Measurements from ENCODE around the gene CALML6. TPM values are rescaled to one million over a fixed set of nuclear protein-coding genes. Genes with fewer than 3 reads are reported as not detected.

Gene CALML6
- total RNA-seq, 1 experiment from 2014 or later: 1.5 TPM

DNA sequence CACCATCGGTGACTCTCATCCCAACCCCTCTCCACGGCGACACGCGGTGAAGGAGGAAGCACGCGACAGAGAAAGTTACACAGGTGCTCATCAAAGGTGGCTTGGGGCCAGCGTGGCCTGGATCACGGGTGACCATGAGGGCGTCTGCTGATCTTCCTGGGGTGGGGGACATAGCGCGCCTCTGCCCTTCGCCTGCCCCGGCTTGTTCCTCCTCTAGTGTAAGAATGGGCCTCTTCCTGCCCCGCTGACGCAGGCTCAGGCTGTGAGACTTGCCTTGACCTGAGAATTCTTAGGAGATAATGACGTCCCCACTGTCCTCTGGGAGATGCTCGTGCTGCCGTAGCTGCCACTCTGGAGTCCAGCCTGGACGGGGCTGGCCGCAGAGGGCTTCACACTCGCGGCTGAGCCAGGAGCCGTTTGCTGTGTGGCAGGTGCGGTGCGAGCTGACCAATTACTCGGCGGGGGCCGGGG, 43.0 kb downstream of the CALML6 start:
- in situ Hi-C loops (cut with HindIII; ENCODE audit: low pct_unique_long_range_greater_than_20kb, low sequenced_read_pairs): no loop called here

DNA sequence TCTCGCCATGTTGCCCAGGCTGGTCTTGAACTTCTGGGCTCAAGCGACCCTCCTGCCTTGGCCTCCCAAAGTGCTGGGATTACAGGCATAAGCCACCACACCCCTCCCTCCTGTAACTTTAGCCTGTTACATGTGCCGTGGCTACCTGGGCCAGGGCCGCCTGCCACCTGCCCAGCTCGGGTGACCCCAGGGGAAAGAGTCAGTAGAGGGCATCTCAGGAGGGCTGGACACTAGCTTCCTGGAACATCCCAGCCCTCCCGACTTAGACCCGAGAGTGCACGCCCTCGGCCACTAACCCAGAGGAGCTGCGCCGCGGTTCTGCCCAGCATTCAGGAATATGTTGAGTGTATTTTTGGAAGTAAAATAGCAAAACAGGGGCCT, 44.4 kb downstream of the CALML6 start:
- TF ChIP-seq POLR2AphosphoS5 (IDR thresholded peaks at IDR 0.05; ENCODE audit: low read depth, low read length) (no peak), TCF7L2 (IDR thresholded peaks at IDR 0.05; ENCODE audit: low read depth, low read length) (no peak), SIN3A (IDR thresholded peaks at IDR 0.05; ENCODE audit: borderline replicate concordance, insufficient read depth, low read depth, low read length) (no peak)
- TF ChIP-seq, protein P1, sequence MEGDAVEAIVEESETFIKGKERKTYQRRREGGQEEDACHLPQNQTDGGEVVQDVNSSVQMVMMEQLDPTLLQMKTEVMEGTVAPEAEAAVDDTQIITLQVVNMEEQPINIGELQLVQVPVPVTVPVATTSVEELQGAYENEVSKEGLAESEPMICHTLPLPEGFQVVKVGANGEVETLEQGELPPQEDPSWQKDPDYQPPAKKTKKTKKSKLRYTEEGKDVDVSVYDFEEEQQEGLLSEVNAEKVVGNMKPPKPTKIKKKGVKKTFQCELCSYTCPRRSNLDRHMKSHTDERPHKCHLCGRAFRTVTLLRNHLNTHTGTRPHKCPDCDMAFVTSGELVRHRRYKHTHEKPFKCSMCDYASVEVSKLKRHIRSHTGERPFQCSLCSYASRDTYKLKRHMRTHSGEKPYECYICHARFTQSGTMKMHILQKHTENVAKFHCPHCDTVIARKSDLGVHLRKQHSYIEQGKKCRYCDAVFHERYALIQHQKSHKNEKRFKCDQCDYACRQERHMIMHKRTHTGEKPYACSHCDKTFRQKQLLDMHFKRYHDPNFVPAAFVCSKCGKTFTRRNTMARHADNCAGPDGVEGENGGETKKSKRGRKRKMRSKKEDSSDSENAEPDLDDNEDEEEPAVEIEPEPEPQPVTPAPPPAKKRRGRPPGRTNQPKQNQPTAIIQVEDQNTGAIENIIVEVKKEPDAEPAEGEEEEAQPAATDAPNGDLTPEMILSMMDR (IDR thresholded peaks at IDR 0.05): no peak
- TF ChIP-seq, protein P2, sequence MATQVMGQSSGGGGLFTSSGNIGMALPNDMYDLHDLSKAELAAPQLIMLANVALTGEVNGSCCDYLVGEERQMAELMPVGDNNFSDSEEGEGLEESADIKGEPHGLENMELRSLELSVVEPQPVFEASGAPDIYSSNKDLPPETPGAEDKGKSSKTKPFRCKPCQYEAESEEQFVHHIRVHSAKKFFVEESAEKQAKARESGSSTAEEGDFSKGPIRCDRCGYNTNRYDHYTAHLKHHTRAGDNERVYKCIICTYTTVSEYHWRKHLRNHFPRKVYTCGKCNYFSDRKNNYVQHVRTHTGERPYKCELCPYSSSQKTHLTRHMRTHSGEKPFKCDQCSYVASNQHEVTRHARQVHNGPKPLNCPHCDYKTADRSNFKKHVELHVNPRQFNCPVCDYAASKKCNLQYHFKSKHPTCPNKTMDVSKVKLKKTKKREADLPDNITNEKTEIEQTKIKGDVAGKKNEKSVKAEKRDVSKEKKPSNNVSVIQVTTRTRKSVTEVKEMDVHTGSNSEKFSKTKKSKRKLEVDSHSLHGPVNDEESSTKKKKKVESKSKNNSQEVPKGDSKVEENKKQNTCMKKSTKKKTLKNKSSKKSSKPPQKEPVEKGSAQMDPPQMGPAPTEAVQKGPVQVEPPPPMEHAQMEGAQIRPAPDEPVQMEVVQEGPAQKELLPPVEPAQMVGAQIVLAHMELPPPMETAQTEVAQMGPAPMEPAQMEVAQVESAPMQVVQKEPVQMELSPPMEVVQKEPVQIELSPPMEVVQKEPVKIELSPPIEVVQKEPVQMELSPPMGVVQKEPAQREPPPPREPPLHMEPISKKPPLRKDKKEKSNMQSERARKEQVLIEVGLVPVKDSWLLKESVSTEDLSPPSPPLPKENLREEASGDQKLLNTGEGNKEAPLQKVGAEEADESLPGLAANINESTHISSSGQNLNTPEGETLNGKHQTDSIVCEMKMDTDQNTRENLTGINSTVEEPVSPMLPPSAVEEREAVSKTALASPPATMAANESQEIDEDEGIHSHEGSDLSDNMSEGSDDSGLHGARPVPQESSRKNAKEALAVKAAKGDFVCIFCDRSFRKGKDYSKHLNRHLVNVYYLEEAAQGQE (IDR thresholded peaks at IDR 0.05; ENCODE audit: insufficient read depth in 1 of 2, low read depth in 2 of 2, low read length in 1 of 2): no peak
- Histone ChIP-seq H3K36me3 (ENCODE audit: control insufficient read depth, insufficient read depth, low read length) (no peaks in the 10 kb centered on the region), H3K9me3 (ENCODE audit: control insufficient read depth, insufficient read depth, low read depth, low read length) (no peaks in the 10 kb centered on the region), H3K4me1 (ENCODE audit: control insufficient read depth, insufficient read depth, low read length) (peaks cover 10% of the 10 kb centered on the region), H3K27ac (ENCODE audit: low read length) (no peak overlapping the region), H3K27me3 (ENCODE audit: control insufficient read depth, insufficient read depth, low read length) (no peaks in the 10 kb centered on the region), H3K4me3 (ENCODE audit: low read depth in 2 of 2, low read length in 2 of 2) (peak overlapping the region in 1 of 2 experiments; percentile 22; a peak in 1 of 4 replicates)
- DNase-seq (ENCODE audit: low read depth, low spot score) (no peak), ATAC-seq (no peak)
- ChIA-PET CTCF (interaction anchor here (0.7 to 3.0 kb wide), 2 partner anchors 9 to 86 kb away, joined by 3 to 31 read pairs; no protein-coding TSS in a partner anchor), POLR2A (no interaction called here)
- BruUV-seq (replicated peaks): no TSS peak
- intact Hi-C loops (cut with micrococcal nuclease; ENCODE audit: unreplicated experiment) (no loop called here), in situ Hi-C loops (cut with HindIII; ENCODE audit: low pct_unique_long_range_greater_than_20kb, low sequenced_read_pairs) (no loop called here)

More for the DNA sequence above, 43.0 kb downstream of the CALML6 start:
- Histone ChIP-seq H3K27me3 (ENCODE audit: control insufficient read depth, insufficient read depth, low read length) (no peaks in the 10 kb centered on the region), H3K36me3 (ENCODE audit: control insufficient read depth, insufficient read depth, low read length) (no peaks in the 10 kb centered on the region), H3K4me3 (ENCODE audit: low read depth in 2 of 2, low read length in 2 of 2) (no peak overlapping the region), H3K9me3 (ENCODE audit: control insufficient read depth, insufficient read depth, low read depth, low read length) (no peaks in the 10 kb centered on the region), H3K27ac (ENCODE audit: low read length) (no peak overlapping the region), H3K4me1 (ENCODE audit: control insufficient read depth, insufficient read depth, low read length) (peaks cover 10% of the 10 kb centered on the region)
- intact Hi-C loops (cut with micrococcal nuclease; ENCODE audit: unreplicated experiment): no loop called here
- no TSS peak for BruUV-seq (replicated peaks)
- ChIA-PET CTCF (no interaction called here), POLR2A (no interaction called here)
- ATAC-seq (no peak), DNase-seq (ENCODE audit: low read depth, low spot score) (no peak)
- TF ChIP-seq, protein P1 (IDR thresholded peaks at IDR 0.05): no peak
